Activated naive CD4-positive, alpha-beta T cell treated with anti-CD3 and anti-CD28 coated beads, Interleukin-2, amount 50 U/mL, for 16 hours (primary cell): ENCODE measurements around the gene ACP7.
"Not testable (repeated sequence)": the region's sequence is repeated elsewhere in the genome, so short reads cannot be mapped to it uniquely, and the experiment has no call there.

Source experiments
- DNase-seq: peaks from one replicate; pipeline ENCODE4 v3.0.0-alpha.2; 2020

Gene ACP7, protein sequence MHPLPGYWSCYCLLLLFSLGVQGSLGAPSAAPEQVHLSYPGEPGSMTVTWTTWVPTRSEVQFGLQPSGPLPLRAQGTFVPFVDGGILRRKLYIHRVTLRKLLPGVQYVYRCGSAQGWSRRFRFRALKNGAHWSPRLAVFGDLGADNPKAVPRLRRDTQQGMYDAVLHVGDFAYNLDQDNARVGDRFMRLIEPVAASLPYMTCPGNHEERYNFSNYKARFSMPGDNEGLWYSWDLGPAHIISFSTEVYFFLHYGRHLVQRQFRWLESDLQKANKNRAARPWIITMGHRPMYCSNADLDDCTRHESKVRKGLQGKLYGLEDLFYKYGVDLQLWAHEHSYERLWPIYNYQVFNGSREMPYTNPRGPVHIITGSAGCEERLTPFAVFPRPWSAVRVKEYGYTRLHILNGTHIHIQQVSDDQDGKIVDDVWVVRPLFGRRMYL

DNA sequence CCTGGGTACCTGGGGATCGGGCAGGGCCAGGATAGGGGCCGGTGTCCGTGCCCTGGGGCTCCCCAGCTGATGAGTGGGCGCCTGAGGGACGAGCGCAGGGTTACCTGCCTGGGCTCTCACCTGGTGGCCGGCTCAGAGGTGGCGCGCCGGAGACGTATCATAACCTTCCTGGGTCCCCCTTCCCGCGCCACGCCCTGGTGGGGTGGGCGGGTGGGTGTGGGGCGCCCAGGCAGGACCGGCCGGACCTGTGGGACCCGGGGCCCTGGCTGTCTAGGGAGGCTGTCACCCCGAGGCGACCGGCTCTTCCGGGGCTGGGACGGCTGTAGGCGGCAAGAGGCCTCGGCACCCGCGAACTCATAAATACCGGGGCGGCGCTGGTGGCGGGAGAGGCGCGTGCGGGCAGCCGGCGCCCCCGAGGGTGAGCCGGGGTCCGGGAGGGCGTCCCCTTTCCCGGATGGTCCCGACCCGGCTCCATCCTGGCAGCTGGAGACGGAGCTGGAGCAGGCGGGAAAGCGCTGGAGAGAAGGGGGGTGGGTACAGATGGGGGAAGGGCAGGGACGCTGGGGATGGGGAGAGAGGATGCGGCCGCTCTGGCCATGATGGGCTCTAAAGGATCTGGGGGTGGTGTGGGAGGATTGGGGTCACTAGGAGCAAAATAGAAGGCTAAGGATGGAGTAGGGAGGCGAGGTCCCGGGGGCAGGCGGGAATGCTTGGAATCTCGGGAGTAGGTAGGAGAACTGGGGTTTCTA is at the start of gene ACP7:
Gene ACP7, plus strand, starts transcription at position 386 of the 749 bp plus-strand sequence. CDS start 902 bp downstream, outside the sequence.
- peak; percentile 17 for DNase-seq

DNA sequence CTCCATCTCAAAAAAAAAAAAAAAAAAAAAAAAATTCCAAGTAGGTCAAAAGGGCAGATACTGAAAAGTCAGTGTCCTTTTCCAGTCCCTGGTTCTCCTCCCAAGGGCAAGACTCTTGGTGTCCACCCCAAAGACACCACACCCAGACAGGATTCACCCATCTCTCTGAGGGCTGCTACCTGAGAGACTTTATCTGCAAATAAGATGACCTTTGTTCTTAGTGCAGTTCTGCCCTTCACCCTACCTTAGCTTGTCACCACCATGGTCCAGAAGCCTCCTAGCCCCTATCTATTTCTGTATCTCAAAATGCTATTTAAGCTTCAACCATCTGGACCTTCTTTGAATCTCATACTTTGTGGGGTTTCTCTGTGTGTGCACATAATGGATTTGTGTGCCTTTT is 47.6 kb upstream of the ACP7 start:
- DNase-seq, result no peak

DNA sequence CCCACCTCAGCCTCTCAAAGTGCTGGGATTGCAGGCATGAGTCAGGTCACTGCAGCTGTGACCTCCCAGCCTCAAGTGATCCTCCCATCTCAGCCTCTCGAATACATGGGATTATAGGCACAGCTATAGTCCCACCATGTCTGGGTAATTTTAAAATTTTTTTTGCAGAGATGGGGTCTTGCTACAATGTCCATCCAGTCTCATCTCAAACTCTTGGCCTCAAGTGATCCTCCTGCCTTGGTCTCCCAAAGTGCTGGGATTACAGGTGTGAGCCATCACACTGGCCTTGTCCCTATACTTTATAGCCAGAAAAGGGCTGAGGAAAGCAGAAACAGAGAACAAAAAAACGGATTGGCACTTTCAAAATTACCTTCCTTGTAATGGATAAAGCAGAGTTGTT is 47.0 kb upstream of the ACP7 start:
- no peak for DNase-seq

DNA sequence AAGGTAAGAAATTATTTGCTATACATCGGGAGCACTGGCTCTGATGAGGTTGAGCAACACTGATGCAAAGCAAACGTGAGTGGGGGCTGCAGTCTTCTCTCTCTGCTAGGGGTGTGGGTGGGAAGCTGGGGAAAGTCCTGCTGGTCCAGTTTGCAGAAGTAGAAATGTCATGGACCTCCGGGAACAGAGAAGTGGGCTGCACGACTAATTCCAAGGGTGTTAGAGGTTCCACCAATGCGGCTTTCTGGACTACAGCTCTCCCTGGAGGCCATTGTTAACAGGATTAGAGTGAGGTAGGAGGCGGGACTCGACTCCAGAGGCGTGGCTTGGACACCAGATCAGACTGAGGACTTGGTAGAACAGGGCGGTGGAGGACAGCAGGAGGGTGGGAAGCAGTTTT is 46.1 kb upstream of the ACP7 start:
- no peak for DNase-seq

DNA sequence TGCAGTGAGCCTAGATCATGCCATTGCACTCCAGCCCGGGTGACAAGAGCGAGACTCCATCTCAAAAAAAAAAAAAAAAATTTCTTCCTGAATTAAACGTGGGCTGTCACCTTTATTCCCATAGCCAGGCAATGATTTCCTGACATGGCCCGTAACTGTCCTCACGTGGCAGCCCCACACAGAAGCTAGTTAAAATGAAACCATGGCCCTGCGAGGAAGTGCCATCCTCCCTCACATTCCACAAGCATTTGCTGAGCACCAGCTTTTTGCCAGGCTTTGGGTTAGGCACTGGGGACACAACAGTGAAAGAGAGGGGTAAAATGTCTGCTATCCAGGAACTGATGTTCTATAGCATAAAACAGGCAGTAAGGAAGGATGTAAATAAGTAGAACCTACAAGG is 38.7 kb upstream of the ACP7 start:
- DNase-seq, result no peak

DNA sequence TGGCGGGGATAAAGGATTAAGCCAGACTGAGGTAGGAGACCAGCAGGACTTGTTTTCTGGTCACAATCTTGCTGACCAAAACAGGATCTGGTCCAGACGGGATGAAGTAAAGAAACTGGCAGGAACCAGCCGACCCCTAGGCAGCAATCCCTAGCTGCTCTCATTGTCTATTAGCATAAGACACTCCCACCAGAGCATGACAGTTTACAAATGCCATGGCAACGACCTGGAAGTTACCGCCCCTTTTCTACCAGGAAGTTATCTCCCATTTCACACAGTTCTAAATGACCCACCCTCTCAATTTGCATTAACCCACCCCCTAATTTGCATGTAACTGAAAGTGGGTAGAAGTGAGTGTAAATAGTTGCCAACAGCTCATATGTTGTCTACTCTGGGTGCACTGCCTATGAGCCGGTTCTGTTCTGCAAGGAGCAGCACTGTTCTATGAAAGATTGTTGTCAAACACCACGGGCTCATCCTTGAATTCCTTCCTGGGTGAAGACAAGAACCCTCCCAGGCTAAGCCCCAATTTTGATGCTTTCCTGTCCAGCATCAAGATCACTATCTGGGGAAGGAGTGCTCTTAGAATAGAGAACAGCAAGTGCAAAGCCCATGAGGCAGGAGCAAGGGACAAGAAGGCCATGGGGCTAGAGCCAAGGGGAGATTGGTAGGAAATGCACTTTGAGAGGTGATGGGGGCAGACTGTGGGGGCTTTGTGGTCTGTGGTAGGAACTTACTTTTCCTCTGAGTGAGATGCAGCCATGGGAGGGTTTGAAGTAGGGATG is 37.9 kb upstream of the ACP7 start:
- DNase-seq, result no peak

DNA sequence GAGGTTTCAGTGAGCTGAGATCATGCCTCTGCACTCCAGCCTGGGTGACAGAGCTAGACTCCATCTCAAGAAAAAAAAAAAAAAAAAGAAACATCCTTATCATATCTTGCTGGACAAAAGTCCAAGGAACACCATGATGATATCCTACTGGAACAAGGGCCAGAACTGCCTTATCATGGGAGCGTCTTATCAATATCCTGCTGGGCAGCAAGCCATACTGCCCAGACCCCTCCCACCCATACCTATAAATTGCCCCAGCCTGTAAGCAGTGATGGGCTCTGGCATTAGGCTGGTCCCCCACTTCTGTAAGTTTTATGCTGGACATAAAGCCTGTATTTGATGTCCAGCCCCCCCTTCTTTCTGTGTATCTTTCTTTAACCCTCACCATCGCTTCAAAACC is 37.1 kb upstream of the ACP7 start:
- DNase-seq, result no peak

DNA sequence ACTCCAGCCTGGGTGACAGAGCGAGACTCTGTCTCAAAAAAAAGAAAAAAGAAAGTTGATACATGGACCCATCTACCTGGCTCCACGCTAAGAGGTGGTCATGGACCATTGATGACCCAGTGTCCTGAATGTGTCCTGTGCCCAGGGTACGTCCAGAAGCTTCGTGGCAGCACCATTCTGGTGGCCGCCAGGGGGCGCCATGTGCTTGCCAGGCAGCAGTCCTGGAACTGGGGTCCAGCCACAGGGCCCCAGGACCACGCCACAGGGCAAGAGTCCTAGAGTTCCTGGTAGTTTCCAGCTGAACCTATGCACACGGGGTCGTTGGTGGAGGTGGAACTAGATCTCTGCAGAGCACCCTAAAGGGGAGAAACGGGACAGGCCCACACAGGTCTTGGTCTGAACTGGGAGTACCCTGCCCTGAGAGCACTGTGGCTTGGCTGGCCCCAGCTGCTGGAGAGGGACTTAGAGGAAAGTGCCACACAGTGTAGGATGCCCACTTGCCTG is 31.9 kb upstream of the ACP7 start:
- peak; percentile 67 for DNase-seq

DNA sequence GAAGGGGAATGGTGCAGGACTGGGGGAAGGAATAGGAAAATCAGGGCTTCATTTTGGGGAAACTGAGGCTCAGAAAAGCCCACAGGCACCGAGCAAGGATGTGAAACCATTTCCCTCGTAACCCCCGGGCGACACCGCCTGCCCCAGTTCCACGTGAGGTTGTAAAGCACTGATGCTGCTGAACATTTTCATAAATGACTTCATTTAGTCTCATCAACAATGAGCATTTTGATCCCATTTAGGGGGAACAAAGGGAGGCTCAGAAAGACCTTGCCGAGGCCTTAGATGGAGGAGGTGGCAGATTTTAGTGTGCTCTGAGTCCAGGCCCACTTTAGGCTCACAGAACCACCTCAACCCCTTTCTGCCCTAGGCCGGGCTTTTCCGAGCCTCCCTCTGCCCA is 31.3 kb upstream of the ACP7 start:
- DNase-seq, result no peak

DNA sequence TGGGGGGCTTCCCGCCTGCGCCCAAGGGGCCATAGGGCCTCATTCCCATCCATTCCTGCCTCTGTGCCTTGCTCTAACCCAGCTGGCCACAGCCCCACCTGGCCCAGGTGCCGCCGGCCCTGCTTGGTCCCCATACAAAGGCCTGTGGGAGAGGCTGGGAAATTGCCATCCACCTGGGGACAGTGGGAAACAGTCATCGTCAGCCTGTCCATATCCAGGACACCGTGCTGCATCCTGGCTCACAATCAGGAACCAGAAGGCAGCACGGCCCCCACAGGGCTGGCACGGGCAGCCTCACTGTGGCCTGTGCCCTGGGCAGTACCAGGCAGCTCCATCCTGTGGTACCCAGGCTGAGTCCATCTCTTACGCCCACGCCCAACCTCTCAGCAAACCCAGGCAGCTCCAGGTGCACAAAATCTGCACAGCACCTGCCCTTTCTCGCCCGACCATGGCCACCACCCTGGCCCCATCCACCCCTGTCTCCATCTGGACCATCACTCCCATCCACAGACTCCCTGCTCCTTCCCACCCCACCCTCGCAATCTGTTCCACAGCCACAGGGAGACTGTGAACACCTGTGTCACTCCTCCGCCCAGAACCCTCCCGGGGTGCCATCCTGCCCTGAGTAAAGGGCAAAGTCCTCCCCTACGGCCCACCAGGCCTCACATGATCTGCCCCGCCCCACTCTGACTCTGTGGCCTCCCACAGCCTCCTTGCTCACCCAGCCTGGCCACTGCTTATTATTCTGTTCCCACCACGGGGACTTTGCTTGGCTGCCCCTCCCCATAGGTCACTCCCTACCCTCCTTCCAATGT is 30.7 kb upstream of the ACP7 start:
- no peak for DNase-seq

DNA sequence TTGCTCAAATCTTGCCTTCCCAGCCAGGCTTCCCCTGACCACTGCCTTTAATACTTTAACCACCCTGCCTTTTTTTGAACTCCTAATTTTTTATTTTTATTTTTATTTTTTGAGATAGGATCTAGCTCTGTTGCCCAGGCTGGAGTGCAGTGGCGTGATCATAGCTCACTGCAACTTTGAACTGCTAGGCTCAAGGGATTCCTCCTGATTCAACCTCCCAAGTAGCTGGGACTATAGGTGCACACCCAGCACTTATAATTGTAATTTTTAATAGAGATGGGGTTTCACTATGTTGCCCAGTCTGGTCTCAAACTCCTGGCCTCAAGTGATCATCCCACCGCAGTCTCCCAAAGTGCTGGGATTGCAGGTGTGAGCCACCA is 30.1 kb upstream of the ACP7 start:
- DNase-seq, result no peak

DNA sequence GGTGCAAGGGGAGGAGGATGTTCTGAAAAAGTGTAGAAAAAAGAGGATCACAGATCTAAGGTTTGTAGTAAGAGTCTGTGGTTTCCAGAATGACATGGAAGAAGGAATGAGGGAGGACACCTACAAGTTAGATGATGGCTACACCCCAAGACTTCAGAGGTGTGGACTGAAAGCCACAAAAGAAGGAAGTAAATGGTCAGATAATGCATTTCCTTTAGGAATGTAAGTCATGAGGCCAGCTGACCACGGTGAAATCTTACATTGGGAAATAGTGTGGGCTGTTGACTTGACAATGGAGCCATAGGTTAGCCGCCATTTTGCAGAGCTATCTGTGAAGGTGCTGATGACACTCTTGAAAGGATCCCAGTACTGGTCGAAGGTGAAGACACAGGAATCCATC is 26.6 kb upstream of the ACP7 start:
- no peak for DNase-seq

DNA sequence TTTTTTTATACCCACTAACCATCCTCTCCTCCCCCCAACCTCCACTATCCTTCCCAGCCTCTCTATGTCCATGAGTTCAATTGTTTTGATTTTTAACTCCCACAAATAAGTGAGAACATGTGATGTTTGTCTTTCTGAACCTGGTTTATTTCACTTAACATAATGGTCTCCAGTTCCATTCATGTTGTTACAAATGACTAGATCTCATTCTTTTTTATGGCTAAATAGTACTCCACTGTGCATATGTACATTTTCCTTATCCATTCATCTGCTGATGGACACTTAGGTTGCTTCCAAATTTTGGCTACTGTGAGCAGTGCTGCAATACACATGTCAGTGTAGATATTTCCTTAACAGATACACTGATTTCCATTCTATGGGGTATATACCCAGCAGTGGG is 24.9 kb upstream of the ACP7 start:
- DNase-seq, result no peak

DNA sequence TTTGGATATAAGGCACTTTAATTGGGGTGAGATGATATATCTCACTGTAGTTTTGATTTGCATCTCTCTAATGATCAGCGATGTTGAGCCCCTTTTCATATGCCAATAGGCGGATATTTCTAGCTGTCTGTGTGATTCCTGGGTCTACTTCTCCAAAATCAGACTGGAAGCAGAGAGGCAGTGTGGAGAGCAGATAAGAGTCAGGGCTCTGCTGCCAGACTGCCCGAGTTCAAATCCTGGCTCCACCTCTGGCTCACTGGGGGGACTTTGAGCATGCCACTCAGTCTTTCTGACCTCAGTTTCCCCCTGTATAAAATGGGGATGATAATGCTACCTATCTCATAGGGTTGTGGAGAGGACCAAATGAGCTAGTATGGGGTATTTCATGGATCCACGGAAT is 24.0 kb upstream of the ACP7 start:
- DNase-seq, result no peak

DNA sequence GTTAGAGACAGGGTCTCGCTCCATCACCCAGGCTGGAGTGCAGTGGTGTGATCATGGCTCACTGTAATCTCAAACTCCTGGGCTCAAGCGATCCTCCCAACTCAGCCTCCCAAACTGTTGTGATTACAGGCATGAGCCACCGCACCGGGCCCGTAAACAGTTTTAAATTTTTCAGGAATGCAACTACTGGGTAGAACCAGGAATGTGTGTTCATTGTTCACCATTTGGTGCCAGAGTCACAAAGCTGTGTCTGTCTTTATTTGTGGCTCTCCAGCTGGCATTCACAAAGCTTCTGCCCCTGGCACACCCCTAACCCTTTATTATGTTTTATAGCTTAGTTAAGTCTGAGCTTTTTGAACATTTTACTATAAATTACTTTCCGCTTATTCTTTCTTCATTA is 19.8 kb upstream of the ACP7 start:
- no peak for DNase-seq

DNA sequence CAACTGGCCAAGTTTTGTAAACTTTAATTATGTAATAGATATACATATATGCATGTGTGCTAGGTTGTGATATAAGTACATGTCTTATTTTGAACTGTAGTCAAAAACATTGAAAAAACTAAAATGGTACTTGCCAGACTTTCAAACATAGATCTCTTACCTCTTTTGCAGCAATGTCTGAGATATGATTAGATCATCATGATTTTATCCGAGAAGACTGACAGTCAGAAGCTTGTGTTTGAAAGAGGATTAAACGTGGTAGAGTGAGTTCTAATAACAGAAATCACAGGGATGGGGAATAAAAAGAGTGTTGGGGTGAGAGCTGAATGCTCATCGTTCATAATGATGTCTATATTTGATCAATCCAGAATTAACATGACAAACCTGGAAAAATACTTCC is 18.2 kb upstream of the ACP7 start:
- no peak for DNase-seq

DNA sequence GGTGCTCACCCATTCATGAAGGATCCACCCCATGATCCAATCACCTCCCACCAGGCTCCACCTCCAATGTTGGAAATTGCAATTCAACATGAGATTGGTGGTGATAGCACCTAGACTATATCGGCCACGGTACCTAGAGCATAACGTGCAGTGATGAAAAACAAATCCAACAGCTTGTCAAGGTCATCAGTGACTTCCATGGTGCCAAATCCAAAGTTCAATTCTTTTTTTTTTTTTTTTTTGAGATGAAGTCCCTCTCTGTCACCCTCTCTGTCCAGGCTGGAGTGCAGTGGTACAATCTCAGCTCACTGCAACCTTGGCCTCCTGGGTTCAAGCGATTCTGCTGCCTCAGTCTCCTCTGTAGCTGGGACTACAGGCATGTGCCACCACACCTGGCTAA is 17.1 kb upstream of the ACP7 start:
- DNase-seq, result no peak

DNA sequence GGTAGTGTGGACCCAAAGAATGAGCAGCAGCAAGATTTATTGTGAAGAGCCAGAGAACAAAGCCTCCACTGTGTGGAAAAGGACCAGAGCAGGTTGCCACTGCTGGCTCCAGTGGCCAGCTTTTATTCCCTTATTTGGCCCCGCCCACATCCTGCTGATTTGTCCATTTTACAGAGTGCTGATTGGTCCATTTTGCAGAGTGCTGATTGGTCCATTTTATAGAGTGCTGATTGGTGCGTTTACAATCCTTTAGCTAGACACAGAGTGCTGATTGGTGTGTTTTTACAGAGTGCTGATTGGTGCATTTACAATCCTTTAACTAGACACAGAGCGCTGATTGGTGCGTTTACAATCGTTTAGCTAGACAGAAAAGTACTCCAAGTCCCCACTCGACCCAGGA is 15.9 kb upstream of the ACP7 start:
- DNase-seq, result not testable (repeated sequence)

DNA sequence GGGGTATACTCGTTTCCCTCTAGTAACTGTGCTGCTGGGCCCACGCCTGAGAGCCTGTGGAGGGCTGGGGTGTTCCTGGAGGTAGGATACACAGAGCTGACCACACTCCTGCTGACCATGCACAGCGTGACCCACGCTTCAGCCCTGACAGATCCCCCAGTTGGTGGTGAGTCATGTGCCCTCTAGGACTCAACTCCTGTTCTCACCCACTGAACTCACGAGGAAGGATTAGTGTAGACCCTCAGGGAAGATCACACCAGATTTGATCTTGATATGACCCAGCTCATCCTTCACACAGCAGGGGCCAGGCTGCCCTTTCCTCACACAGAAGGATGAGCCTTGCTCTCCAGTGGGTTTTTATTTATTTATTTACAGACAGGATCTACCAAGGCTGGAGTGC is 13.3 kb upstream of the ACP7 start:
- no peak for DNase-seq

DNA sequence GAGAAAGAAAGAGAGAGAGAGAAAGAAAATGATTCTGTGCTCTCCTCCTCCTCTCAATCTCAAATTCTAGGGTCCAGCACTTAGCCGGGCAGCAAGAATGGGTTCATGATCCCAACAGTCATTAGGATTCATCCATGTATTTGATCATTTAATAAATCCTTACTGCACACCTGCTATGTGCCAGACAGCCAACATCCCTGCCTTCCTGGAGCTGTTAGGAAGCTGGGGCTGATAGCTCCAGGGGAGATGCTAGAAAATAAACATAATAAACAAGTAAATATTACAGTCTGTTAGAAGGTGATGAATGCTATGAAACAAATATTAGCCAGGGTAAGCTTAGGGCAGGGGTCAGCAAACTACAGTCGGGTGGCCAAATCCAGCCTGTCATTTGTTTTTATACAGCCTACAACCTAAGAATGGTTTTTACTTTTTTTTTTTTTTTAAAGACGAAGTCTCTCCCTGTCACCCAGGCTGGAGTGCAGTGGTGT is 9.9 kb upstream of the ACP7 start:
- DNase-seq, result no peak

DNA sequence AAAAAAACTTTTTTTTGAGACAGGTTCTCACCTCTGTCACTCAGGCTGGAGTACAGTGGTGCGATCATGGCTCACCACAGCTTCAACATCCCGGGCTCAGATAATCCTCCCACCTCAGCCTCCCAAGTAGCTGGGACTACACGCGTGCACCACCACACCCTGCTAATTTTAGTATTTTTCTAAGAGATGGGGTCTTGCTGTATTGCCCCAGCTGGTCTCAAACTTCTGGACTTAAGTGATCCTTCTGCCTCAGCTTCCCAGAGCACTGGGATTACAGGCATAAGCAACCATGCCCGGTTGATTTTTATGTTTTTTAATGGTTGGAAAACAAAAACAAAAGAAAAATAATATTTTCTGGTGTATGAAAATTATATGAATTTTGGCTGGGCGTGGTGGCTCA is 9.2 kb upstream of the ACP7 start:
- no peak for DNase-seq

DNA sequence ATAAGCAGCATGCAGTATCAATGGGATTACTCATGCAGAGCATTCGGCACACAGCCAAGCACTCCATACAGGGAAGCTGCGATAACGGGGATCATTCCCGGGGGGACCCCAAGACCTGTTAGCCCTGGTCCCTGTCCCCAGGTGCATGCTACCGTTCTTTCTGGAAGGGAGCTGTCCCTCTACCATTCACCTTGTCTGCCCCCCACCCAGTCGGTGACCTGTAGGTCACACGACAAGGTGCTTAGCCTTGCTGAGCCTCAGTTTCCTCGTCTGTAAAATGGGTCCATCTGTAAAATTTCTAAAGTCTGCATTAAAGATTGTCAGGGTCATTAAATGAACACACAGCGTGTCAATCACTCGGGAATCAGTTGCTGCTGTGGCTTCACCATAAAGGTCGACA is 6.8 kb upstream of the ACP7 start:
- no peak for DNase-seq
